SK-N-SH (cell line): ENCODE results near the gene ARL6IP4. TPM values are rescaled to one million over a fixed set of nuclear protein-coding genes. Genes with fewer than 3 reads are reported as not detected.

Source experiments
- CTCF ChIA-PET: fragments of 300-600, 350-600 bp; formaldehyde crosslinking; extraction: SDS; loops from one replicate; lab custom pipeline; 2021; lab: Yijun Ruan, JAX
- POLR2A ChIA-PET: fragments of 350-600 bp; sonication (Branson Sonifier 250); formaldehyde crosslinking; extraction: SDS; loops from one replicate; lab custom pipeline; 2020; ENCODE audit warnings: antibody characterized with exemption, inconsistent platforms; lab: Yijun Ruan, JAX
- DNase-seq: peaks from one replicate; pipeline ENCODE4 v3.0.0; 2012
- H2AFZ ChIP-seq: fragments of 200-600 bp; sonication (generic); 2 replicates; pipeline ENCODE4 v1.8.1; 2016; ENCODE audit warnings: antibody characterized with exemption, mild to moderate bottlenecking, low read depth
- H3F3A ChIP-seq: fragments of 200-600 bp; sonication (generic); replicated peaks from 2 replicates; pipeline ENCODE3; 2016; ENCODE audit warnings: antibody characterized with exemption, mild to moderate bottlenecking; ENCODE audit not compliant: insufficient read depth
- H3K27ac ChIP-seq, 2 experiments: fragments of 200-500 bp in 1 of 2; fragments of 200-600 bp in 1 of 2; sonication (Bioruptor generic) in 1 of 2; sonication (generic), shearing (Covaris generic) in 1 of 2; 2 replicates each; pipeline versions ENCODE4 v1.5.1 to v1.6.1; 2014 to 2016; ENCODE audit warnings: low read depth in 2 of 2, inconsistent platforms in 1 of 2, low read length in 1 of 2, mild to moderate bottlenecking in 1 of 2, mixed read lengths in 1 of 2
- H3K27me3 ChIP-seq: fragments of 200-600 bp; sonication (generic), shearing (Covaris generic); 2 replicates; pipeline ENCODE4 v1.6.1; 2016; ENCODE audit warnings: mixed run types; ENCODE audit not compliant: insufficient read depth
- H3K36me3 ChIP-seq, 2 experiments: fragments of 200-500 bp in 1 of 2; fragments of 200-600 bp in 1 of 2; sonication (Bioruptor generic) in 1 of 2; sonication (generic) in 1 of 2; replicated peaks in 1 of 2; 2 replicates each; pipeline versions ENCODE3 to v1.5.1; 2014 to 2016; ENCODE audit warnings: low read length in 1 of 2, mild to moderate bottlenecking in 1 of 2; ENCODE audit not compliant: insufficient read depth in 2 of 2, control insufficient read depth in 1 of 2
- H3K4me1 ChIP-seq, 2 experiments: fragments of 200-500 bp in 1 of 2; fragments of 200-600 bp in 1 of 2; sonication (Bioruptor generic) in 1 of 2; sonication (generic), shearing (Covaris generic) in 1 of 2; 2 replicates each; pipeline versions ENCODE4 v1.5.1 to v1.6.1; 2014 to 2016; ENCODE audit warnings: low read depth in 1 of 2, low read length in 1 of 2, mixed run types in 1 of 2; ENCODE audit not compliant: insufficient read depth in 2 of 2, control insufficient read depth in 1 of 2
- H3K4me2 ChIP-seq: fragments of 200-600 bp; sonication (generic), shearing (Covaris generic); 2 replicates; pipeline ENCODE4 v1.6.1; 2017; ENCODE audit warnings: mixed run types
- H3K4me3 ChIP-seq, 2 experiments: fragments of 200-500 bp in 1 of 2; fragments of 200-600 bp in 1 of 2; sonication (Bioruptor generic) in 1 of 2; sonication (generic), shearing (Covaris generic) in 1 of 2; 2 replicates each; pipeline versions ENCODE4 v1.5.1 to v1.8.1; 2014 to 2016; ENCODE audit warnings: low read depth in 2 of 2, inconsistent platforms in 1 of 2, low read length in 1 of 2, mild to moderate bottlenecking in 1 of 2, mixed read lengths in 1 of 2, moderate library complexity in 1 of 2
- H3K79me2 ChIP-seq: fragments of 200-600 bp; sonication (generic); 2 replicates; pipeline ENCODE4 v1.8.1; 2017; ENCODE audit warnings: mild to moderate bottlenecking; ENCODE audit not compliant: insufficient read depth
- H3K9ac ChIP-seq: fragments of 200-600 bp; sonication (generic); 2 replicates; pipeline ENCODE4 v1.6.1; 2017; ENCODE audit warnings: mixed run types
- H3K9me2 ChIP-seq: fragments of 200-600 bp; sonication (generic); 2 replicates; pipeline ENCODE4 v1.6.1; 2017; ENCODE audit warnings: mixed run types
- H3K9me3 ChIP-seq: fragments of 200-600 bp; sonication (generic); 2 replicates; pipeline ENCODE4 v1.6.1; 2017; ENCODE audit warnings: mixed run types, mild to moderate bottlenecking, moderate library complexity
- H4K20me1 ChIP-seq: fragments of 200-600 bp; sonication (generic); 2 replicates; pipeline ENCODE4 v1.6.1; 2017; ENCODE audit warnings: mild to moderate bottlenecking, mixed run types; ENCODE audit not compliant: insufficient read depth
- CTCF ChIP-seq: fragments of 200-600 bp; sonication (generic); IDR thresholded peaks from 2 replicates; pipeline ENCODE4 v1.6.1; 2017; ENCODE audit warnings: antibody characterized with exemption, mild to moderate bottlenecking, moderate library complexity
- ELF1 ChIP-seq: IDR thresholded peaks from 2 replicates; pipeline ENCODE4 v1.4.0; 2012
- EP300 ChIP-seq, 2 experiments: IDR thresholded peaks; 2 replicates each; pipeline versions ENCODE4 v1.4.0 to v1.6.1; 2012; ENCODE audit warnings: borderline replicate concordance in 1 of 2, low read depth in 1 of 2, low read length in 1 of 2
- EZH2phosphoT487 ChIP-seq: fragments of 200-600 bp; sonication (generic); IDR thresholded peaks from 2 replicates; pipeline ENCODE4 v1.6.1; 2017; ENCODE audit warnings: low read depth, mixed run types, mild to moderate bottlenecking, antibody characterized with exemption, moderate library complexity, borderline replicate concordance
- FOXM1 ChIP-seq: IDR thresholded peaks from 2 replicates; pipeline ENCODE4 v1.4.0; 2012; ENCODE audit warnings: low read depth, mild to moderate bottlenecking
- GABPA ChIP-seq: IDR thresholded peaks from 2 replicates; pipeline ENCODE4 v1.4.0; 2012; ENCODE audit warnings: low read depth, mild to moderate bottlenecking
- NFIC ChIP-seq: IDR thresholded peaks from 2 replicates; pipeline ENCODE4 v1.4.0; 2012; ENCODE audit warnings: borderline replicate concordance
- PBX3 ChIP-seq: IDR thresholded peaks from 2 replicates; pipeline ENCODE4; 2012
- POLR2AphosphoS5 ChIP-seq: IDR thresholded peaks from 2 replicates; pipeline ENCODE4 v1.6.1; 2012; ENCODE audit warnings: low read depth, low read length
- REST ChIP-seq: IDR thresholded peaks from 2 replicates; pipeline ENCODE4 v1.6.1; 2012; ENCODE audit warnings: mild to moderate bottlenecking, low read depth, low read length, moderate library complexity
- RFX5 ChIP-seq: IDR thresholded peaks from 2 replicates; pipeline ENCODE4 v1.6.1; 2012; ENCODE audit warnings: mild to moderate bottlenecking, improper control_type of control experiment, low read length
- RXRA ChIP-seq: IDR thresholded peaks from 2 replicates; pipeline ENCODE4 v1.4.0; 2012; ENCODE audit warnings: low read depth, mild to moderate bottlenecking, borderline replicate concordance
- SIN3A ChIP-seq: IDR thresholded peaks from 2 replicates; pipeline ENCODE4 v1.6.1; 2012; ENCODE audit warnings: low read depth, mild to moderate bottlenecking, low read length, moderate library complexity, borderline replicate concordance
- SMC3 ChIP-seq: IDR thresholded peaks from 2 replicates; pipeline ENCODE4 v1.6.1; 2012; ENCODE audit warnings: low read depth, low read length, improper control_type of control experiment
- TAF1 ChIP-seq: IDR thresholded peaks from 2 replicates; pipeline ENCODE4 v1.6.1; 2012; ENCODE audit warnings: low read depth, mild to moderate bottlenecking, low read length, moderate library complexity, borderline replicate concordance
- TCF12 ChIP-seq: IDR thresholded peaks from 2 replicates; pipeline ENCODE4 v1.4.0; 2012
- USF1 ChIP-seq: IDR thresholded peaks from 2 replicates; pipeline ENCODE4 v1.4.0; 2012; ENCODE audit warnings: low read depth, borderline replicate concordance
- USF2 ChIP-seq: fragments of 150-350 bp; IDR thresholded peaks from 2 replicates; pipeline ENCODE4 v1.6.1; 2017; ENCODE audit warnings: antibody characterized with exemption, low read length, low read depth, borderline replicate concordance
- YY1 ChIP-seq: IDR thresholded peaks from 2 replicates; pipeline ENCODE4 v1.4.0; 2012; ENCODE audit warnings: low read depth, mild to moderate bottlenecking
- WGBS: methylation state at CpG from one replicate; pipeline ENCODE4 v1.1.6; 2017; ENCODE audit warnings: low lambda C conversion rate; 5-methylcytosine and 5-hydroxymethylcytosine counted together
- polyA plus RNA-seq, 3 experiments: library from polyadenylated mRNA; depleted of rRNA; stranded (reverse); fragments of >200 nt; gene quantifications; 2 replicates each; pipeline ENCODE4 v1.2.3, GENCODE V29; 2012

The ARL6IP4 gene
- polyA plus RNA-seq, 1 of the 3 experiments (the other 2 are of a cell fraction), result 370 TPM

- H3K4me2 ChIP-seq, result no peak overlapping the region
- no peak overlapping the region for H3K27ac ChIP-seq
- ChIA-PET POLR2A (no interaction called here), CTCF (interaction anchor here (1.7 kb wide), 1 partner anchor 39 kb away, joined by 4 read pairs; no protein-coding TSS in a partner anchor)
- no peak overlapping the region for H3K9ac ChIP-seq
- no peaks in the 10 kb centered on the region for H3K27me3 ChIP-seq
- DNase-seq, result no peak
- H3K4me3 ChIP-seq, result no peak overlapping the region
- no peaks in the 10 kb centered on the region for H4K20me1 ChIP-seq
- no peaks in the 10 kb centered on the region for H3K79me2 ChIP-seq
- no peak overlapping the region for H2AFZ ChIP-seq
- H3K4me1 ChIP-seq, result no peaks in the 10 kb centered on the region
- 90% methylated on average over 13 of the region's 14 CpGs for WGBS
- H3K9me2 ChIP-seq, result no peaks in the 10 kb centered on the region
- no peaks in the 10 kb centered on the region for H3K9me3 ChIP-seq
- no peaks in the 10 kb centered on the region for H3K36me3 ChIP-seq
- TF ChIP-seq TCF12, result no peak
- no peak for TF ChIP-seq FOXM1
- no peak for TF ChIP-seq TAF1
- TF ChIP-seq PBX3, result no peak
- TF ChIP-seq YY1, result no peak
- no peak for TF ChIP-seq GABPA
- no peak for TF ChIP-seq USF2
- no peak for TF ChIP-seq POLR2AphosphoS5
- no peak for TF ChIP-seq USF1
- TF ChIP-seq EZH2phosphoT487, result no peak
- no peak for TF ChIP-seq ELF1
- TF ChIP-seq REST, result no peak
- TF ChIP-seq EP300 (IDR thresholded peaks at IDR 0.05; ENCODE audit: borderline replicate concordance in 1 of 2, low read depth in 1 of 2, low read length in 1 of 2), result no peak
- TF ChIP-seq NFIC, result no peak
- TF ChIP-seq RXRA, result no peak
- no peak for TF ChIP-seq SMC3
- TF ChIP-seq CTCF, result no peak
- no peak for TF ChIP-seq SIN3A
- no peak for TF ChIP-seq RFX5
- TF ChIP-seq, all 33 proteins: peak for 0
- H3F3A ChIP-seq, result no peaks in the 10 kb centered on the region
Observed at GRCh38 chr12:123004287-123004686, 23.8 kb downstream of the ARL6IP4 start.
